Gastroesophageal sphincter (tissue), 4 donors: ENCODE results near the gene JAG2. TPM values are rescaled to one million over a fixed set of nuclear protein-coding genes. Genes with fewer than 3 reads are reported as not detected.

Experiments used
- ATAC-seq: fragments of 150-250 bp; one replicate; pipeline ENCODE4 v1.9.1; 2016; ENCODE audit warnings: mild to moderate bottlenecking, moderate library complexity
- H3K27ac ChIP-seq, 4 donors: fragments of 200-600 bp; sonication (generic) in 3 of 4; 1 replicate in 3 of 4; 2 replicates in 1 of 4; pipeline ENCODE4 v1.5.1; 2016 to 2019
- H3K27me3 ChIP-seq: fragments of 200-600 bp; sonication (generic); one replicate; pipeline ENCODE4 v1.5.1; 2019
- H3K36me3 ChIP-seq, 2 donors: fragments of 200-600 bp; sonication (generic); one replicate each; pipeline ENCODE4 v1.5.1; 2019; ENCODE audit warnings: control low read depth in 1 of 2
- H3K4me1 ChIP-seq, 3 donors: fragments of 200-600 bp; sonication (generic); 1 replicate in 2 of 3; 2 replicates in 1 of 3; pipeline ENCODE4 v1.5.1; 2016 to 2019; ENCODE audit warnings: control low read depth in 2 of 3
- H3K4me3 ChIP-seq, 2 donors: fragments of 200-600 bp; sonication (generic); one replicate each; pipeline ENCODE4 v1.5.1; 2019; ENCODE audit warnings: mild to moderate bottlenecking in 1 of 2, moderate library complexity in 1 of 2
- H3K9me3 ChIP-seq, 3 donors: fragments of 200-600 bp; sonication (generic); one replicate each; pipeline ENCODE4 v1.5.1; 2017 to 2019; ENCODE audit warnings: control low read depth in 2 of 3
- CTCF ChIP-seq, 4 experiments: fragments of 200-600 bp in 2 of 4; fragments of 450-650 bp in 2 of 4; sonication (generic) in 1 of 4; IDR thresholded peaks; one replicate each; pipeline ENCODE4 v1.5.1; 2017 to 2019; ENCODE audit warnings: antibody characterized with exemption in 4 of 4, mild to moderate bottlenecking in 2 of 4, moderate library complexity in 2 of 4
- EP300 ChIP-seq: sonication (generic); formaldehyde crosslinking; IDR thresholded peaks from one replicate; pipeline ENCODE4 v1.6.1; 2017; ENCODE audit warnings: antibody characterized with exemption, mild to moderate bottlenecking
- POLR2A ChIP-seq, 2 donors: fragments of 450-650 bp; IDR thresholded peaks; one replicate each; pipeline ENCODE4 v1.6.1; 2017; ENCODE audit warnings: antibody characterized with exemption in 2 of 2, mild to moderate bottlenecking in 2 of 2, moderate library complexity in 1 of 2
- POLR2AphosphoS5 ChIP-seq: sonication (generic); formaldehyde crosslinking; IDR thresholded peaks from one replicate; pipeline ENCODE4 v1.6.1; 2017; ENCODE audit warnings: antibody characterized with exemption
- WGBS, 2 donors: methylation state at CpG; one replicate each; pipeline ENCODE4 v1.1.5; 2018; ENCODE audit warnings: low coverage in 1 of 2; 5-methylcytosine and 5-hydroxymethylcytosine counted together
- total RNA-seq, 4 donors: library from RNA; depleted of rRNA; stranded (reverse); fragments of >200 nt; gene quantifications; one replicate each; pipeline ENCODE4 v1.1.0, GENCODE V29; 2016

Gene JAG2
- total RNA-seq, 4 donors from 2014 or later: 3.7 to 18.8 (median 14.5) TPM

- Histone ChIP-seq H3K9me3 (peaks cover 0 to 38% (median 1%) of the 10 kb centered on the region in 3 donors), H3K27me3 (peaks cover 34% of the 10 kb centered on the region), H3K4me3 (no peak overlapping the region), H3K4me1 (peaks cover 0 to 6% (median 0%) of the 10 kb centered on the region in 3 donors), H3K36me3 (no peaks in the 10 kb centered on the region), H3K27ac (no peak overlapping the region)
- no peak for TF ChIP-seq POLR2AphosphoS5
- TF ChIP-seq POLR2A (IDR thresholded peaks at IDR 0.05): no peak
- no peak for TF ChIP-seq CTCF (IDR thresholded peaks at IDR 0.05)
- no peak for TF ChIP-seq EP300
- no peak for ATAC-seq
- WGBS, 2 donors: 69 to 82% methylated on average over 4 to 5 of the region's 5 CpGs
These were observed 45.4 kb downstream of the JAG2 start for GRCh38 chr14:105123064-105123665.

GRCh38 chr14:105120056-105120455 is 48.5 kb downstream of the JAG2 start:
- H3K36me3 ChIP-seq: no peaks in the 10 kb centered on the region
- H3K27me3 ChIP-seq: peaks cover 16% of the 10 kb centered on the region
- WGBS, 2 donors: 73 to 80% methylated on average over 3 to 5 of the region's 6 CpGs
- no peak overlapping the region for H3K4me3 ChIP-seq
- no peaks in the 10 kb centered on the region for H3K4me1 ChIP-seq
- peaks cover 0 to 45% (median 1%) of the 10 kb centered on the region in 3 donors for H3K9me3 ChIP-seq
- H3K27ac ChIP-seq: no peak overlapping the region
- no peak for ATAC-seq
- TF ChIP-seq POLR2A (IDR thresholded peaks at IDR 0.05) (no peak), EP300 (no peak)

DNA sequence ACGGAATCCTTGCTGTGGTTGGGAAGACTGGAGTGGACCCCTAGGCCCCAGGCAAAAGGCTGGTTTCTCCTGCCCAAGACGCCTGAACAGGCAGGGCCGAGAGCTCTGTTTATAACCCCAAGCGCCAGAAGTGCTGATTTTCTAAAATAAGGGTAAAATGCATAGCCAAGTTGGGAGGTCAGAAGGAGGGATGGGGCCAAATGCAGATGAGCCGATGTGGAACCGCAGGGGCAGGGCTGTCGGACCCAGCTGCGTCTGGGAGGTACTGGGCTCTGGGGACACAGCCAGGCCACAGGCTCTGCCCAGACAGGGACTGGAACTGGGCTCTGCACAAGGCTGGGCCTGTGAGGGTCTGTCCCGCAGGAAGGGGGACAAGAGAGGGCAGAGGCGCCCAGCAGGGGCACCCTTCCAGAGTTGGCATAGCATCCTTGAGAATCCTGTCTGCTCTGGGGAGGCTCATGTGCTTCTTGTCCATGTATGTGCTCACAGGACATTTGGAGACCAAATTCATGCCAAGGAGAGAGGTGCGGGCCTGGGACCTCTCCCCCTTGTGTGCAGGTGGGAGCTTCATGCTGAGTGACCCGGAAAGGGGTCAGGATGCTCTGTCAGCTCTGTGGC is 49.1 kb downstream of the JAG2 start:
- Histone ChIP-seq H3K27me3 (peaks cover 14% of the 10 kb centered on the region), H3K36me3 (no peaks in the 10 kb centered on the region), H3K27ac (no peak overlapping the region), H3K4me1 (no peaks in the 10 kb centered on the region), H3K4me3 (no peak overlapping the region), H3K9me3 (peaks cover 0 to 45% (median 1%) of the 10 kb centered on the region in 3 donors)
- TF ChIP-seq POLR2A (IDR thresholded peaks at IDR 0.05) (no peak), CTCF (IDR thresholded peaks at IDR 0.05) (no peak), EP300 (no peak), POLR2AphosphoS5 (no peak)
- ATAC-seq: no peak
- 85% methylated on average over 6 of the region's 12 CpGs; no CpG with 5 or more reads in 1 of the 2 donors for WGBS, 2 donors

- H3K4me1 ChIP-seq: no peaks in the 10 kb centered on the region
- WGBS, 2 donors: 78 to 86% methylated on average over 2 to 5 of the region's 11 CpGs
- no peak for ATAC-seq
- no peak for TF ChIP-seq EP300
- no peak for TF ChIP-seq POLR2A (IDR thresholded peaks at IDR 0.05)
- no peak for TF ChIP-seq CTCF (IDR thresholded peaks at IDR 0.05)
- TF ChIP-seq POLR2AphosphoS5: no peak
- H3K27ac ChIP-seq: no peak overlapping the region
- H3K36me3 ChIP-seq: no peaks in the 10 kb centered on the region
- H3K27me3 ChIP-seq: peaks cover 8% of the 10 kb centered on the region
- peaks cover 0 to 45% (median 1%) of the 10 kb centered on the region in 3 donors for H3K9me3 ChIP-seq
- H3K4me3 ChIP-seq: no peak overlapping the region
These were observed 49.7 kb downstream of the JAG2 start for GRCh38 chr14:105118646-105119407.

DNA sequence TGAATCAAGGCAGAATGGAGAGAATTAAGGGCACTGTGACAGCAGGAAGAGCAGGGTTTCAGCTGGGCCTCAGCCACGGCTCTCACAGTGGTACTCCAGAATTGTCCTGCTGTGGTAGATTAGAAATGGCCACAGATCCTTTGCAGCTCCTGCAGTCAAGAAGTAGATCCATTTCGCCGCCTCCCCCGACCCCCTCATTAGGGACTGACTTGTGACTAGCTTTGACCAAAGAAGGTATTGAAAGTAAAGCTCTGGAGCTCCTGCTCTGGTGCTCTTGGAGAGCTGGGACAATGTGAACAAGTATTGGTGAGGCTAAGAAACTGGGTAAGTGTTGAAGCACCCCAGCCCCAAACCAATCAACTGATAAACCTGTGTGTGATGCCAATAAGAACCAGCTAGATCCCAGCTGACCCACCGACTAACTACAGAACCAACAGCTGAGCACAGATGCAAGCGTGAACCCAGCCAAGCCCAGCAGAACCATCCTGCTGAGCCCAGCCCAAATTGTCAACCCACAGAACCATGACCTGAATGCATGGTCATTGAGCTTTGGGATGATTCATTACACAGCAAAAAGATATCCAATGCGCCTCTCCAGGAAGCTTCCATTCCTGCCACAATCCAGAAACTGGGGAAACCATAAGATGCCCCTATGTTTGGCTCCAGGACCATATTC is 50.7 kb downstream of the JAG2 start:
- TF ChIP-seq POLR2A (IDR thresholded peaks at IDR 0.05) (no peak), CTCF (IDR thresholded peaks at IDR 0.05) (no peak), POLR2AphosphoS5 (no peak), EP300 (no peak)
- Histone ChIP-seq H3K27ac (no peak overlapping the region), H3K4me3 (no peak overlapping the region), H3K27me3 (peaks cover 8% of the 10 kb centered on the region), H3K36me3 (no peaks in the 10 kb centered on the region), H3K4me1 (no peaks in the 10 kb centered on the region), H3K9me3 (peaks cover 0 to 35% (median 1%) of the 10 kb centered on the region in 3 donors)
- no peak for ATAC-seq
- 84 to 86% methylated on average over 4 of the region's 7 CpGs for WGBS, 2 donors
